ENCODE data around the gene PAK5. TPM values are rescaled to one million over a fixed set of nuclear protein-coding genes. Genes with fewer than 3 reads are reported as not detected.

Gene PAK5
- total and polyA plus RNA-seq, 9 of the 15 experiments (the other 6 are each of a cell fraction or from before 2014, with no cell fraction given): not detected

GRCh38 chr20:9490161-9490560 is 348.7 kb downstream of the PAK5 start:
- BruUV-seq (replicated peaks): no TSS peak
- no peak for TF ChIP-seq GTF2B (IDR thresholded peaks at IDR 0.05; ENCODE audit: extremely low read depth, insufficient read length)
- no peak for TF ChIP-seq ARID4B (CRISPR knock-in tag; IDR thresholded peaks at IDR 0.05)
- TF ChIP-seq, protein P1, sequence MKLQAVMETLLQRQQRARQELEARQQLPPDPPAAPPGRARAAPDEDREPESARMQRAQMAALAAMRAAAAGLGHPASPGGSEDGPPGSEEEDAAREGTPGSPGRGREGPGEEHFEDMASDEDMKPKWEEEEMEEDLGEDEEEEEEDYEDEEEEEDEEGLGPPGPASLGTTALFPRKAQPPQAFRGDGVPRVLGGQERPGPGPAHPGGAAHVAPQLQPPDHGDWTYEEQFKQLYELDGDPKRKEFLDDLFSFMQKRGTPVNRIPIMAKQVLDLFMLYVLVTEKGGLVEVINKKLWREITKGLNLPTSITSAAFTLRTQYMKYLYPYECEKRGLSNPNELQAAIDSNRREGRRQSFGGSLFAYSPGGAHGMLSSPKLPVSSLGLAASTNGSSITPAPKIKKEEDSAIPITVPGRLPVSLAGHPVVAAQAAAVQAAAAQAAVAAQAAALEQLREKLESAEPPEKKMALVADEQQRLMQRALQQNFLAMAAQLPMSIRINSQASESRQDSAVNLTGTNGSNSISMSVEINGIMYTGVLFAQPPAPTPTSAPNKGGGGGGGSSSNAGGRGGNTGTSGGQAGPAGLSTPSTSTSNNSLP (IDR thresholded peaks at IDR 0.05; ENCODE audit: borderline replicate concordance, low read depth, low read length): no peak
- TF ChIP-seq HDAC3 (IDR thresholded peaks at IDR 0.05; ENCODE audit: borderline replicate concordance, partially characterized antibody): no peak
- no peak for TF ChIP-seq TAF9B (IDR thresholded peaks at IDR 0.05; ENCODE audit: partially characterized antibody)
- TF ChIP-seq TEAD2 (tag; IDR thresholded peaks at IDR 0.05): no peak
- no peak for TF ChIP-seq ATF7 (IDR thresholded peaks at IDR 0.05)
- no peak for TF ChIP-seq THRA (IDR thresholded peaks at IDR 0.05)
- no peak for TF ChIP-seq ZNF12 (CRISPR knock-in tag; IDR thresholded peaks at IDR 0.05)
- no peak for TF ChIP-seq TCF7L2 (IDR thresholded peaks at IDR 0.05; ENCODE audit: low read depth, low read length)
- TF ChIP-seq BRF2 (IDR thresholded peaks at IDR 0.05; ENCODE audit: borderline replicate concordance, insufficient read depth, insufficient read length): no peak
- no peak for TF ChIP-seq MEF2A (IDR thresholded peaks at IDR 0.05; ENCODE audit: control insufficient read depth, low read depth, low read length)

More at GRCh38 chr20:9490161-9490560, 348.7 kb downstream of the PAK5 start:
- Histone ChIP-seq H3K9ac (ENCODE audit: insufficient read depth in 1 of 2, low read depth in 2 of 2, low read length in 2 of 2) (no peak overlapping the region), H3K79me2 (ENCODE audit: control insufficient read depth, insufficient read depth, low read length) (no peaks in the 10 kb centered on the region), H3K27me3 (ENCODE audit: control insufficient read depth in 2 of 2, insufficient read depth in 2 of 2, low read length in 2 of 2) (no peaks in the 10 kb centered on the region), H3K4me1 (replicated peaks in 1 of 2; ENCODE audit: control insufficient read depth in 2 of 2, insufficient read depth in 2 of 2, low read length in 2 of 2) (no peaks in the 10 kb centered on the region), H3K4me3 (no peak overlapping the region), H3K4me2 (ENCODE audit: insufficient read depth, low read length) (no peak overlapping the region), H4K20me1 (replicated peaks; ENCODE audit: control insufficient read depth, insufficient read depth, low read length) (no peaks in the 10 kb centered on the region), H2AFZ (ENCODE audit: low read depth, low read length) (no peak overlapping the region), H3K9me3 (replicated peaks; ENCODE audit: control insufficient read depth, insufficient read depth, low read depth, low read length) (no peaks in the 10 kb centered on the region), H3K27ac (ENCODE audit: extremely low read depth, low read depth, low read length) (no peak overlapping the region), H3K9me1 (ENCODE audit: control insufficient read depth, insufficient read depth, low read length) (no peaks in the 10 kb centered on the region), H3K36me3 (ENCODE audit: control insufficient read depth, insufficient read depth, low read length) (no peaks in the 10 kb centered on the region)
- DNase-seq (ENCODE audit: extremely low read depth in 1 of 4, low spot score in 3 of 4) (no peak), ATAC-seq (no peak), FAIRE-seq (no peak)
- in situ Hi-C loops (cut with MboI) (no loop called here), intact Hi-C loops (cut with micrococcal nuclease) (no loop called here)
- POLR2A ChIA-PET: no interaction called here
- CTCF ChIA-PET (ENCODE audit: low intra/inter-chr PET ratio): no interaction called here
- WGBS (ENCODE audit: insufficient coverage, low coverage, missing lambda C conversion rate): 8% methylated on average over 2 of the region's 3 CpGs
